HCT116 (cell line): ENCODE data around the gene MOAP1.

Experiments used
- EZH2 ChIP-seq: fragments of 200-600 bp; sonication (generic); IDR thresholded peaks from 2 replicates; pipeline ENCODE4 v1.6.1; 2017; ENCODE audit warnings: antibody characterized with exemption, mixed run types
- MAX ChIP-seq: IDR thresholded peaks from 2 replicates; pipeline ENCODE4 v1.6.1; 2012
- POLR2AphosphoS5 ChIP-seq: IDR thresholded peaks from 2 replicates; pipeline ENCODE4 v1.6.1; 2011; ENCODE audit warnings: mild to moderate bottlenecking, low read depth, low read length, moderate library complexity
- RAD21 ChIP-seq: IDR thresholded peaks from 2 replicates; pipeline ENCODE4 v1.6.1; 2012; ENCODE audit warnings: low read depth, mild to moderate bottlenecking
- REST ChIP-seq: IDR thresholded peaks from 2 replicates; pipeline ENCODE4 v1.6.1; 2012; ENCODE audit warnings: low read depth
- TF ChIP-seq, protein P1 (sequence below), 3 experiments: fragments of 200-600 bp in 1 of 3; sonication (generic) in 1 of 3; IDR thresholded peaks in 2 of 3; conservative IDR thresholded peaks in 1 of 3; 2 replicates each; pipeline ENCODE4 v1.5.1; 2012 to 2017; ENCODE audit warnings: low read depth in 2 of 3, low read length in 2 of 3, antibody characterized with exemption in 1 of 3, borderline replicate concordance in 1 of 3, control low read depth in 1 of 3, mild to moderate bottlenecking in 1 of 3, mixed read lengths in 1 of 3, mixed run types in 1 of 3, moderate library complexity in 1 of 3; ENCODE audit not compliant: insufficient read depth in 1 of 3

DNA sequence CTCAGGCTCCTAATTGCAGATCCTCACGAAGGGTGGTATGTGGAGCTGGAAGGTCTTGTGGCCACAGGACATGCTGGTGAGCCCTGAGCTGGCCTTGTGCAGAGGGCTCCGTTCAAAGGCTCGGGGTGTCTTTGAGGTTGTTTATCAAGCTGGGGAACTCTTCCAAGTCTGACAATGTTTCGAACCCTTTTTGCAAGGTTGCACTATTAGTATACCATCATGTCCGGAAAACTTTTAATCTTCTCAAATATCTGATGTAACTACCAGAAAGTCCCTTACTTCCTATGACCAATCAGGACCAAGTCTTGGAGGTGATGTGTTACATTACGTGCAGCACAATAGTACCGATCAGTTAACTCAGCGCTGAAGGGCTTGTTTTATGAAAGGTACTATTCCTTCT is 43.9 kb upstream of the MOAP1 start:
- TF ChIP-seq EZH2 (no peak), REST (no peak), RAD21 (no peak), POLR2AphosphoS5 (no peak), MAX (no peak)
- TF ChIP-seq, protein P1, sequence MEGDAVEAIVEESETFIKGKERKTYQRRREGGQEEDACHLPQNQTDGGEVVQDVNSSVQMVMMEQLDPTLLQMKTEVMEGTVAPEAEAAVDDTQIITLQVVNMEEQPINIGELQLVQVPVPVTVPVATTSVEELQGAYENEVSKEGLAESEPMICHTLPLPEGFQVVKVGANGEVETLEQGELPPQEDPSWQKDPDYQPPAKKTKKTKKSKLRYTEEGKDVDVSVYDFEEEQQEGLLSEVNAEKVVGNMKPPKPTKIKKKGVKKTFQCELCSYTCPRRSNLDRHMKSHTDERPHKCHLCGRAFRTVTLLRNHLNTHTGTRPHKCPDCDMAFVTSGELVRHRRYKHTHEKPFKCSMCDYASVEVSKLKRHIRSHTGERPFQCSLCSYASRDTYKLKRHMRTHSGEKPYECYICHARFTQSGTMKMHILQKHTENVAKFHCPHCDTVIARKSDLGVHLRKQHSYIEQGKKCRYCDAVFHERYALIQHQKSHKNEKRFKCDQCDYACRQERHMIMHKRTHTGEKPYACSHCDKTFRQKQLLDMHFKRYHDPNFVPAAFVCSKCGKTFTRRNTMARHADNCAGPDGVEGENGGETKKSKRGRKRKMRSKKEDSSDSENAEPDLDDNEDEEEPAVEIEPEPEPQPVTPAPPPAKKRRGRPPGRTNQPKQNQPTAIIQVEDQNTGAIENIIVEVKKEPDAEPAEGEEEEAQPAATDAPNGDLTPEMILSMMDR (IDR thresholded peaks at IDR 0.05 in 2 of 3, conservative IDR thresholded peaks at IDR 0.05 in 1 of 3; ENCODE audit: borderline replicate concordance in 1 of 3, insufficient read depth in 1 of 3, low read depth in 2 of 3, low read length in 2 of 3) = no peak
